ENCODE data around the gene MPP3.
A peak's percentile ranks its signal among the peaks of the same experiment; 100 is the strongest.

The MPP3 gene

GRCh38 chr17:43769426-43769825 is 63.5 kb downstream of the MPP3 start:
- Histone ChIP-seq H3K9me3 (ENCODE audit: control insufficient read depth in 5 of 5, low read length in 5 of 5) (no peaks in the 10 kb centered on the region), H3K27me3 (ENCODE audit: control insufficient read depth in 5 of 5, insufficient read depth in 4 of 5, low read length in 5 of 5) (no peaks in the 10 kb centered on the region), H3K4me3 (ENCODE audit: low read depth in 1 of 5, low read length in 5 of 5) (no peak overlapping the region), H3K36me3 (ENCODE audit: control insufficient read depth in 5 of 5, insufficient read depth in 5 of 5, low read length in 5 of 5) (peaks cover 11 to 70% (median 60%) of the 10 kb centered on the region in 5 donors), H3K4me1 (ENCODE audit: control insufficient read depth in 5 of 5, insufficient read depth in 5 of 5, low read length in 5 of 5) (peaks cover 0 to 57% (median 31%) of the 10 kb centered on the region in 5 donors), H3K27ac (ENCODE audit: low read depth, low read length) (no peak overlapping the region), H3K9ac (ENCODE audit: low read length in 5 of 5) (no peak overlapping the region)

GRCh38 chr17:43768943-43769342 is 64.0 kb downstream of the MPP3 start:
- Histone ChIP-seq H3K9ac (ENCODE audit: low read length in 5 of 5) (no peak overlapping the region), H3K4me1 (ENCODE audit: control insufficient read depth in 5 of 5, insufficient read depth in 5 of 5, low read length in 5 of 5) (peaks cover 0 to 58% (median 33%) of the 10 kb centered on the region in 5 donors), H3K36me3 (ENCODE audit: control insufficient read depth in 5 of 5, insufficient read depth in 5 of 5, low read length in 5 of 5) (peaks cover 11 to 65% (median 56%) of the 10 kb centered on the region in 5 donors), H3K27ac (ENCODE audit: low read depth, low read length) (no peak overlapping the region), H3K27me3 (ENCODE audit: control insufficient read depth in 5 of 5, insufficient read depth in 4 of 5, low read length in 5 of 5) (no peaks in the 10 kb centered on the region), H3K9me3 (ENCODE audit: control insufficient read depth in 5 of 5, low read length in 5 of 5) (no peaks in the 10 kb centered on the region), H3K4me3 (ENCODE audit: low read depth in 1 of 5, low read length in 5 of 5) (no peak overlapping the region)

- no peaks in the 10 kb centered on the region for H3K9me3 ChIP-seq (ENCODE audit: control insufficient read depth in 5 of 5, low read length in 5 of 5)
- H3K36me3 ChIP-seq (ENCODE audit: control insufficient read depth in 5 of 5, insufficient read depth in 5 of 5, low read length in 5 of 5) = peaks cover 11 to 60% (median 51%) of the 10 kb centered on the region in 5 donors
- H3K4me1 ChIP-seq (ENCODE audit: control insufficient read depth in 5 of 5, insufficient read depth in 5 of 5, low read length in 5 of 5) = peaks cover 0 to 57% (median 33%) of the 10 kb centered on the region in 5 donors
- no peak overlapping the region for H3K27ac ChIP-seq (ENCODE audit: low read depth, low read length)
- no peaks in the 10 kb centered on the region for H3K27me3 ChIP-seq (ENCODE audit: control insufficient read depth in 5 of 5, insufficient read depth in 4 of 5, low read length in 5 of 5)
- no peak overlapping the region for H3K4me3 ChIP-seq (ENCODE audit: low read depth in 1 of 5, low read length in 5 of 5)
- no peak overlapping the region for H3K9ac ChIP-seq (ENCODE audit: low read length in 5 of 5)
These were observed 64.6 kb downstream of the MPP3 start for GRCh38 chr17:43768382-43768781.

DNA sequence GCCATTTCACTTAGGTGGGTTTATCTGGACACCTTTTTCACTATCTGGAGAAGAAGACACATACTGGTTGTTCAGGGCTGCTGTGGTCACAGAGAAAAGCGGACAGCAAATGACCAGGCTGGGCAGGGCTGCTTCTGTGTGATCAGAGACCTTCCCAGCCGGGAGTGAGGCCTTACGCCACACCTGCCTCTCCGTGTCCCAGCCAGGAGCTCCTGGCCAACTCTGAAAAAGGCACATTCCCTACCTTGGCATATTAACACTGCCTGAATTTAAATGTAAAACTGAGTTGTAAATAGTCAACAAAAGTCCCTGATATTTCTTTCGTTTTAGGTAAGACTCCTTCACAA is 65.3 kb downstream of the MPP3 start:
- no peak overlapping the region for H3K27ac ChIP-seq (ENCODE audit: low read depth, low read length)
- H3K4me1 ChIP-seq (ENCODE audit: control insufficient read depth in 5 of 5, insufficient read depth in 5 of 5, low read length in 5 of 5) = peaks cover 0 to 50% (median 33%) of the 10 kb centered on the region in 5 donors
- H3K36me3 ChIP-seq (ENCODE audit: control insufficient read depth in 5 of 5, insufficient read depth in 5 of 5, low read length in 5 of 5) = peaks cover 9 to 53% (median 44%) of the 10 kb centered on the region in 5 donors
- H3K4me3 ChIP-seq (ENCODE audit: low read depth in 1 of 5, low read length in 5 of 5) = no peak overlapping the region
- H3K27me3 ChIP-seq (ENCODE audit: control insufficient read depth in 5 of 5, insufficient read depth in 4 of 5, low read length in 5 of 5) = no peaks in the 10 kb centered on the region
- H3K9ac ChIP-seq (ENCODE audit: low read length in 5 of 5) = no peak overlapping the region
- no peaks in the 10 kb centered on the region for H3K9me3 ChIP-seq (ENCODE audit: control insufficient read depth in 5 of 5, low read length in 5 of 5)

DNA sequence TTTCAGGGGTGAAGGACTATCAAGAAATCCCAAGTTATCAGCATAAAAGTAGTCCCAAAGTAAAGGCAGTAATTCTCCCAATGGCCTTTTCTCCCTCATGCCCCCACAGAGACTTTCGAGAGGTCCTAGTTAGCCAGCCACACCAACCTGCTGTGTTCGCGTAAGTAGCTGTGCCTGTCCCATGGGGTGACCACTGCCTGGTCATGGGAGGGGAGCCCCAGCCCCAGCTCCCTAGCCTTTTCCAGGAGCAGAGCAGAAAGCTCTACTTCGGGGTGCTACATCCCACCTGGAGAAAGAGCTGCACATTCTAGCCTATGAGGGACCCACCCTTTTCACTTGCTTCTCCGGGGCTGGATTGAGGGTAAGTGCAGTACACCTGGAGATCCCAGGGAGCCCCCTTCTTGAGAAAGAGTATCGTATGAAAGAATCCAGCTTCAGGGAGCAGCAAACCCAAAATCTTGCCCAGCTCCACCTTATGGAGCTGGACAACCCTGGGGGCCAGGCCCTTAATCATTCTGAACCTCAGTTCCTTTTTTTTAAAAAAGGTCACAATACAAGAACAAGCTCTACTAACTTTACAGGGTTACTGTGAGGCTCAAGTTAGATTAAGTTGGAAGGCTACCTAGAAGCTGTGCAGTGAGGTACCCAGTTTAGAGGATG is 65.8 kb downstream of the MPP3 start:
- no peak overlapping the region for H3K9ac ChIP-seq (ENCODE audit: low read length in 5 of 5)
- H3K27ac ChIP-seq (ENCODE audit: low read depth, low read length) = no peak overlapping the region
- H3K9me3 ChIP-seq (ENCODE audit: control insufficient read depth in 5 of 5, low read length in 5 of 5) = no peaks in the 10 kb centered on the region
- H3K27me3 ChIP-seq (ENCODE audit: control insufficient read depth in 5 of 5, insufficient read depth in 4 of 5, low read length in 5 of 5) = no peaks in the 10 kb centered on the region
- H3K36me3 ChIP-seq (ENCODE audit: control insufficient read depth in 5 of 5, insufficient read depth in 5 of 5, low read length in 5 of 5) = peaks cover 9 to 48% (median 39%) of the 10 kb centered on the region in 5 donors
- peaks cover 0 to 45% (median 28%) of the 10 kb centered on the region in 5 donors for H3K4me1 ChIP-seq (ENCODE audit: control insufficient read depth in 5 of 5, insufficient read depth in 5 of 5, low read length in 5 of 5)
- no peak overlapping the region for H3K4me3 ChIP-seq (ENCODE audit: low read depth in 1 of 5, low read length in 5 of 5)

DNA sequence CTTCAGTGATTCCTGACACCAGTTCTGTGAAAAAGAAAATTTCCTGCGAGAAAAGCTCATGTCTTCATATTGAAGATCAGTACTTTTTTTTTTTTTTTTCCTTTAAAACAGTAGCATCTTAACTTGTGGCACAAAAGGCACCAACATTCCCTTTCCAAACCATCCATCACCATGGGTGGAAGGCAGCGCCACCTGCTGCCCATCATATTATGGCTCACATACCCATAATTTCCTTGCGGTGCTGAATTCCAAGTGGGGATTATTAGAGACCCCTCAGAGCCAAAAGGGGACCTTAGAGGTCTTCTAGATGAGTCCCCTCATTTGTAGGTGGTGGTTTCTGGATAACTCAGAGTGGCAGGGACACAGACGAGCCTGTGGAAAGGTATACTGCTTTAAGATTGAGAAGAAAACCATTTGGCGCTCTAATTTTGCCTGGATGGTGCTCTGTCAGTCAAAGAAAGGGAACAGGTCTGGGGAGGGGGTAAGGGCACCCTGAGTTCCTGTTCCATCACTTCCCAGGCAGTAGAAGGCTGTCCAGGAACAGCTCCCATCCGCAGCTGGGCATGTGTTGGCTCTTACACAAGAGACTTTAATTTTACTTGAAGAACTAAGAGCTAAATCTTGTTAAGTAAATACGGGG is 66.4 kb downstream of the MPP3 start:
- H3K9me3 ChIP-seq (ENCODE audit: control insufficient read depth in 5 of 5, low read length in 5 of 5) = no peaks in the 10 kb centered on the region
- no peak overlapping the region for H3K27ac ChIP-seq (ENCODE audit: low read depth, low read length)
- H3K36me3 ChIP-seq (ENCODE audit: control insufficient read depth in 5 of 5, insufficient read depth in 5 of 5, low read length in 5 of 5) = peaks cover 9 to 43% (median 35%) of the 10 kb centered on the region in 5 donors
- H3K4me1 ChIP-seq (ENCODE audit: control insufficient read depth in 5 of 5, insufficient read depth in 5 of 5, low read length in 5 of 5) = peaks cover 0 to 42% (median 26%) of the 10 kb centered on the region in 5 donors
- H3K9ac ChIP-seq (ENCODE audit: low read length in 5 of 5) = no peak overlapping the region
- H3K27me3 ChIP-seq (ENCODE audit: control insufficient read depth in 5 of 5, insufficient read depth in 4 of 5, low read length in 5 of 5) = no peaks in the 10 kb centered on the region
- H3K4me3 ChIP-seq (ENCODE audit: low read depth in 1 of 5, low read length in 5 of 5) = no peak overlapping the region

- peaks cover 0 to 3% (median 0%) of the 10 kb centered on the region in 5 donors for H3K36me3 ChIP-seq (ENCODE audit: control insufficient read depth in 5 of 5, insufficient read depth in 5 of 5, low read length in 5 of 5)
- peaks cover 0 to 12% (median 10%) of the 10 kb centered on the region in 5 donors for H3K4me1 ChIP-seq (ENCODE audit: control insufficient read depth in 5 of 5, insufficient read depth in 5 of 5, low read length in 5 of 5)
- peaks cover 22 to 30% (median 27%) of the 10 kb centered on the region in 5 donors for H3K27me3 ChIP-seq (ENCODE audit: control insufficient read depth in 5 of 5, insufficient read depth in 4 of 5, low read length in 5 of 5)
- H3K4me3 ChIP-seq (ENCODE audit: low read depth in 1 of 5, low read length in 5 of 5) = no peak overlapping the region
- no peaks in the 10 kb centered on the region for H3K9me3 ChIP-seq (ENCODE audit: control insufficient read depth in 5 of 5, low read length in 5 of 5)
- no peak overlapping the region for H3K27ac ChIP-seq (ENCODE audit: low read depth, low read length)
- H3K9ac ChIP-seq (ENCODE audit: low read length in 5 of 5) = peak overlapping the region in 1 of 5 donors; percentile 20
These were observed 72.6 kb downstream of the MPP3 start for GRCh38 chr17:43760254-43760852.

DNA sequence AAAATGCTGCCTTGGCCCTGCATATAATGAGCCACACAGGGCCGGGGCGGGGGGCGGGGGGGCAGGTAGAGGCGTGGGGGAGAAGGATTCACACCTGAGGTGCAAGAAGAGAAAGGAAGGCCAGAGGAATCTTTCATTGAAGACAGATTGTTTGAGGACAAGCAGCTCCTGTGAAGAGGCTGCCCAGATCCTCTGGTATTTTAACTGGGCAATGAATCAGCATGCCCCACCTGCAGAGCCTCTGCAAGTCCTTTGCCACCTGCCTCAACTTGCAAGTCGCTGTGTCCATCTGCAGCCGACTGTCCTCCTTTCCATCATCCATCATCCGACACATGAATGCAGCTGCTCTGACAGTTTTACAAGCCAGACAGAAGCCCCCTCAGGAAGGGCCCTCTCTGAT is 73.1 kb downstream of the MPP3 start:
- no peak overlapping the region for H3K27ac ChIP-seq (ENCODE audit: low read depth, low read length)
- H3K4me1 ChIP-seq (ENCODE audit: control insufficient read depth in 5 of 5, insufficient read depth in 5 of 5, low read length in 5 of 5) = peaks cover 0 to 17% (median 14%) of the 10 kb centered on the region in 5 donors
- H3K27me3 ChIP-seq (ENCODE audit: control insufficient read depth in 5 of 5, insufficient read depth in 4 of 5, low read length in 5 of 5) = peaks cover 24 to 32% (median 30%) of the 10 kb centered on the region in 5 donors
- H3K9ac ChIP-seq (ENCODE audit: low read length in 5 of 5) = no peak overlapping the region
- no peak overlapping the region for H3K4me3 ChIP-seq (ENCODE audit: low read depth in 1 of 5, low read length in 5 of 5)
- H3K36me3 ChIP-seq (ENCODE audit: control insufficient read depth in 5 of 5, insufficient read depth in 5 of 5, low read length in 5 of 5) = no peaks in the 10 kb centered on the region
- H3K9me3 ChIP-seq (ENCODE audit: control insufficient read depth in 5 of 5, low read length in 5 of 5) = no peaks in the 10 kb centered on the region

GRCh38 chr17:43758497-43759174 is 74.3 kb downstream of the MPP3 start, which contains the start of gene SOST:
TSS of gene SOST (minus strand) at chr17:43758791. CDS start at chr17:43758741, 50 bp downstream.
- Histone ChIP-seq H3K9ac (ENCODE audit: low read length in 5 of 5) (no peak within 1 kb of the TSS), H3K27ac (ENCODE audit: low read depth, low read length) (no peak within 1 kb of the TSS), H3K4me1 (ENCODE audit: control insufficient read depth in 5 of 5, insufficient read depth in 5 of 5, low read length in 5 of 5) (peaks cover 0 to 14% (median 10%) of the 10 kb centered on the region in 5 donors)

More at GRCh38 chr17:43758497-43759174, 74.3 kb downstream of the MPP3 start, which contains the start of gene SOST:
- H3K27me3 ChIP-seq (ENCODE audit: control insufficient read depth in 5 of 5, insufficient read depth in 4 of 5, low read length in 5 of 5) = peaks cover 24 to 39% (median 36%) of the 10 kb centered on the region in 5 donors
- H3K36me3 ChIP-seq (ENCODE audit: control insufficient read depth in 5 of 5, insufficient read depth in 5 of 5, low read length in 5 of 5) = no peaks in the 10 kb centered on the region
- no peaks in the 10 kb centered on the region for H3K9me3 ChIP-seq (ENCODE audit: control insufficient read depth in 5 of 5, low read length in 5 of 5)
- no peak within 1 kb of the TSS for H3K4me3 ChIP-seq (ENCODE audit: low read depth in 1 of 5, low read length in 5 of 5)
